HG02642 (cell line): ENCODE measurements around the gene GRIA2.
A peak's percentile ranks its signal among the peaks of the same experiment; 100 is the strongest.
"Not testable (repeated sequence)": the region's sequence is repeated elsewhere in the genome, so short reads cannot be mapped to it uniquely, and the experiment has no call there.

Experiments
- ATAC-seq: cut with Tn5 transposase; IDR thresholded peaks from one replicate; pipeline ENCODE4 v1.9.1; 2021; ENCODE audit warnings: mild to moderate bottlenecking; ENCODE audit not compliant: unreplicated experiment, poor library complexity

GRIA2 gene

GRCh38 chr4:157220371-157220881, at the start of gene GRIA2:
Gene GRIA2, plus strand, starts transcription at chr4:157220728. Its CDS starts 315 bp downstream, at chr4:157221043.
- peak; percentile 52 for ATAC-seq

- no peak for ATAC-seq
These were observed 48.5 kb upstream of the GRIA2 start for GRCh38 chr4:157172011-157172410.

- ATAC-seq = not testable (repeated sequence)
These were observed 40.3 kb upstream of the GRIA2 start for GRCh38 chr4:157180268-157180667.

- no peak for ATAC-seq
These were observed 36.2 kb upstream of the GRIA2 start for GRCh38 chr4:157184300-157184699.

GRCh38 chr4:157185363-157185762, 35.2 kb upstream of the GRIA2 start:
- no peak for ATAC-seq

- no peak for ATAC-seq
These were observed 25.2 kb upstream of the GRIA2 start for GRCh38 chr4:157195374-157195773.

GRCh38 chr4:157196046-157196445, 24.5 kb upstream of the GRIA2 start:
- ATAC-seq = no peak

GRCh38 chr4:157204634-157205244, 15.8 kb upstream of the GRIA2 start:
- ATAC-seq = no peak

- ATAC-seq = no peak
These were observed 2.8 kb upstream of the GRIA2 start for GRCh38 chr4:157217708-157218107.

GRCh38 chr4:157219711-157220370, 687 bp upstream of the GRIA2 start:
- no peak for ATAC-seq

GRCh38 chr4:157221426-157221894, 932 bp downstream of the GRIA2 start:
- no peak for ATAC-seq

GRCh38 chr4:157221895-157222770, 1.6 kb downstream of the GRIA2 start:
- ATAC-seq = no peak

- ATAC-seq = no peak
These were observed 2.2 kb downstream of the GRIA2 start for GRCh38 chr4:157222771-157223160.

GRCh38 chr4:157223456-157223855, 2.9 kb downstream of the GRIA2 start:
- no peak for ATAC-seq

GRCh38 chr4:157225096-157225495, 4.6 kb downstream of the GRIA2 start:
- ATAC-seq = no peak

- ATAC-seq = no peak
These were observed 5.5 kb downstream of the GRIA2 start for GRCh38 chr4:157226035-157226434.

GRCh38 chr4:157226601-157227000, 6.1 kb downstream of the GRIA2 start:
- no peak for ATAC-seq

- no peak for ATAC-seq
These were observed 11.0 kb downstream of the GRIA2 start for GRCh38 chr4:157231525-157231924.

- ATAC-seq = no peak
These were observed 22.3 kb downstream of the GRIA2 start for GRCh38 chr4:157242871-157243270.

- ATAC-seq = no peak
These were observed 23.8 kb downstream of the GRIA2 start for GRCh38 chr4:157244348-157244747.

GRCh38 chr4:157245351-157245750, 24.8 kb downstream of the GRIA2 start:
- ATAC-seq = no peak
